HepG2 (cell line): ENCODE measurements around the gene SERPINI1. TPM values are rescaled to one million over a fixed set of nuclear protein-coding genes. Genes with fewer than 3 reads are reported as not detected.

Source experiments
- ADNP ChIP-seq: sonication (generic); formaldehyde crosslinking; IDR thresholded peaks from 2 replicates; pipeline ENCODE4 v1.4.0; 2020; ENCODE audit warnings: missing genetic modification reagents
- ARNT ChIP-seq: fragments of 450-650 bp; IDR thresholded peaks from 2 replicates; pipeline ENCODE4 v1.6.1; 2017
- E2F2 ChIP-seq: sonication (generic); formaldehyde crosslinking; IDR thresholded peaks from 2 replicates; pipeline ENCODE4 v1.4.0; 2020; ENCODE audit warnings: missing genetic modification reagents, borderline replicate concordance
- HMG20A ChIP-seq: IDR thresholded peaks from 2 replicates; pipeline ENCODE4 v1.6.1; 2016; ENCODE audit warnings: borderline replicate concordance
- MTERF4 ChIP-seq: sonication (generic); formaldehyde crosslinking; IDR thresholded peaks from 2 replicates; pipeline ENCODE4 v1.8.0; 2023; ENCODE audit warnings: mild to moderate bottlenecking, missing genetic modification reagents
- NR2F6 ChIP-seq, 2 experiments: IDR thresholded peaks; 2 replicates each; pipeline ENCODE4 v1.6.1; 2016; ENCODE audit warnings: antibody characterized with exemption in 1 of 2, mild to moderate bottlenecking in 1 of 2
- PRDM15 ChIP-seq: sonication (generic); formaldehyde crosslinking; IDR thresholded peaks from 2 replicates; pipeline ENCODE4 v1.4.0; 2020; ENCODE audit warnings: missing genetic modification reagents
- RARA ChIP-seq: IDR thresholded peaks from 2 replicates; pipeline ENCODE4 v1.6.1; 2016; ENCODE audit warnings: missing genetic modification reagents, missing compliant biosample characterization
- RXRA ChIP-seq: sonication (generic); formaldehyde crosslinking; IDR thresholded peaks from 2 replicates; pipeline ENCODE4 v1.5.1; 2020; ENCODE audit warnings: missing genetic modification reagents
- SRSF4 ChIP-seq: fragments of 200-400 bp; formaldehyde crosslinking; IDR thresholded peaks from one replicate; pipeline ENCODE4 v1.6.1; 2018; ENCODE audit warnings: mild to moderate bottlenecking, low read depth, low read length, moderate library complexity; ENCODE audit not compliant: poor library complexity, severe bottlenecking
- STAT6 ChIP-seq: sonication (generic); formaldehyde crosslinking; IDR thresholded peaks from 2 replicates; pipeline ENCODE4 v1.4.0; 2020; ENCODE audit warnings: missing genetic modification reagents, mild to moderate bottlenecking, borderline replicate concordance
- TGIF2 ChIP-seq: IDR thresholded peaks from 2 replicates; pipeline ENCODE4 v1.6.1; 2016; ENCODE audit warnings: control low read depth, missing compliant biosample characterization
- ZBTB37 ChIP-seq: sonication (generic); formaldehyde crosslinking; IDR thresholded peaks from 2 replicates; pipeline ENCODE4 v1.4.0; 2020; ENCODE audit warnings: mild to moderate bottlenecking, missing genetic modification reagents
- ZBTB49 ChIP-seq: sonication (generic); formaldehyde crosslinking; IDR thresholded peaks from 2 replicates; pipeline ENCODE4 v1.4.0; 2020; ENCODE audit warnings: missing genetic modification reagents, borderline replicate concordance
- polyA plus RNA-seq, 8 experiments: library from polyadenylated mRNA; depleted of rRNA in 3 of 8; stranded (reverse) in 7 of 8; unstranded in 1 of 8; fragments of >200 nt; fragmentation: Illumina TruSeq in 4 of 8; extraction: Trizol in 4 of 8; gene quantifications; 2 replicates each; pipeline versions ENCODE4 v1.2.1 to v1.2.3, GENCODE V29; 2011 to 2016; ENCODE audit warnings: low read depth in 4 of 8, missing spikeins in 1 of 8, mixed read lengths in 1 of 8; ENCODE audit not compliant: insufficient read depth in 1 of 8
- total RNA-seq, 5 experiments: library from RNA; depleted of rRNA; stranded (reverse); fragments of >200 nt; fragmentation: Illumina TruSeq; extraction: Trizol; gene quantifications; 2 replicates each; pipeline ENCODE4 v1.2.3, GENCODE V29; 2016; ENCODE audit warnings: low read depth in 1 of 5

SERPINI1 gene
- total and polyA plus RNA-seq, 2 of the 13 experiments (the other 11 are each of a cell fraction or from before 2014, with no cell fraction given) = 14.7 to 58.0 TPM

- TF ChIP-seq ZBTB49 (CRISPR knock-in tag) = no peak
- TF ChIP-seq PRDM15 (CRISPR knock-in tag) = no peak
- no peak for TF ChIP-seq ADNP (CRISPR knock-in tag)
- no peak for TF ChIP-seq ARNT
- TF ChIP-seq SRSF4 = no peak
- TF ChIP-seq RARA (CRISPR knock-in tag) = peak; percentile 46
- no peak for TF ChIP-seq RXRA (CRISPR knock-in tag)
- peak; percentile 58; the same call in 1 of the 2 replicates for TF ChIP-seq HMG20A (CRISPR knock-in tag)
- no peak for TF ChIP-seq ZBTB37 (CRISPR knock-in tag)
- 0 out of 2 replicates have a peak, but pooled peaks have one; percentile 70 for TF ChIP-seq STAT6
- TF ChIP-seq E2F2 (CRISPR knock-in tag) = no peak
- 0 out of 2 replicates have a peak, but pooled peaks have one; percentile 46 for TF ChIP-seq MTERF4
- TF ChIP-seq NR2F6 (IDR thresholded peaks at IDR 0.05) = peak; percentile 52; the same call in 1 of the 2 replicates
- TF ChIP-seq NR2F6 (CRISPR knock-in tag; IDR thresholded peaks at IDR 0.05) = peak; percentile 35; the same call in 1 of the 2 replicates
- no peak for TF ChIP-seq TGIF2 (CRISPR knock-in tag)
These were observed 77.9 kb downstream of the SERPINI1 start (continued) for GRCh38 chr3:167813169-167814123.
